Fibroblast of lung (primary cell): ENCODE data around the gene ATP5F1E. TPM values are rescaled to one million over a fixed set of nuclear protein-coding genes. Genes with fewer than 3 reads are reported as not detected.

Experiments used
- DNase-seq, 2 donors: peaks; one replicate each; pipeline versions ENCODE4 v3.0.0 to v3.0.0-alpha.2; 2010; ENCODE audit warnings: low read depth in 2 of 2
- H2AFZ ChIP-seq: 2 replicates; pipeline ENCODE4 v1.5.1; 2012; ENCODE audit warnings: low read length, control low read depth, inconsistent platforms
- H3K27ac ChIP-seq: 2 replicates; pipeline ENCODE4 v1.5.1; 2011; ENCODE audit warnings: low read length, control low read depth; ENCODE audit not compliant: insufficient read depth
- H3K27me3 ChIP-seq: 2 replicates; pipeline ENCODE4 v1.5.1; 2011; ENCODE audit warnings: mild to moderate bottlenecking, low read length; ENCODE audit not compliant: control insufficient read depth, insufficient read depth
- H3K36me3 ChIP-seq: 2 replicates; pipeline ENCODE4 v1.5.1; 2011; ENCODE audit warnings: low read length; ENCODE audit not compliant: control insufficient read depth, insufficient read depth
- H3K4me1 ChIP-seq: 2 replicates; pipeline ENCODE4 v1.5.1; 2011; ENCODE audit warnings: low read length; ENCODE audit not compliant: control insufficient read depth, insufficient read depth; ENCODE audit errors: extremely low read depth
- H3K4me2 ChIP-seq: 2 replicates; pipeline ENCODE4 v1.5.1; 2011; ENCODE audit warnings: low read length, control low read depth; ENCODE audit not compliant: insufficient read depth; ENCODE audit errors: extremely low read depth
- H3K4me3 ChIP-seq, 4 experiments: fragments of 200-600 bp in 1 of 4; sonication (generic) in 1 of 4; replicated peaks in 1 of 4; 2 replicates each; pipeline ENCODE4 v1.5.1; 2011 to 2016; ENCODE audit warnings: low read length in 4 of 4, low read depth in 3 of 4, mild to moderate bottlenecking in 3 of 4, control low read depth in 2 of 4, inconsistent platforms in 1 of 4, mixed read lengths in 1 of 4; ENCODE audit not compliant: insufficient read depth in 1 of 4; ENCODE audit errors: control extremely low read depth in 1 of 4
- H3K79me2 ChIP-seq: 2 replicates; pipeline ENCODE4 v1.5.1; 2012; ENCODE audit warnings: mild to moderate bottlenecking, low read length, inconsistent platforms; ENCODE audit not compliant: control insufficient read depth, insufficient read depth
- H3K9ac ChIP-seq: 2 replicates; pipeline ENCODE4 v1.5.1; 2011; ENCODE audit warnings: mild to moderate bottlenecking, low read length, control low read depth; ENCODE audit not compliant: insufficient read depth
- H3K9me3 ChIP-seq: 2 replicates; pipeline ENCODE4 v1.5.1; 2012; ENCODE audit warnings: low read depth, low read length; ENCODE audit not compliant: control insufficient read depth, insufficient read depth
- H4K20me1 ChIP-seq: 2 replicates; pipeline ENCODE4 v1.5.1; 2011; ENCODE audit warnings: low read length; ENCODE audit not compliant: control insufficient read depth, insufficient read depth; ENCODE audit errors: extremely low read depth
- EZH2 ChIP-seq: IDR thresholded peaks from 2 replicates; pipeline ENCODE4 v1.5.1; 2012; ENCODE audit warnings: low read length, control low read depth, mild to moderate bottlenecking; ENCODE audit errors: missing control alignments
- polyA plus RNA-seq, 2 donors: library from polyadenylated mRNA; depleted of rRNA in 1 of 2; stranded (reverse) in 1 of 2; unstranded in 1 of 2; fragments of >200 nt; gene quantifications; 2 replicates each; pipeline ENCODE4 v1.2.1, GENCODE V29; 2011 to 2012; ENCODE audit warnings: missing spikeins in 1 of 2
- total RNA-seq: library from RNA; depleted of rRNA; stranded (reverse); fragments of >200 nt; gene quantifications from 2 replicates; pipeline ENCODE4 v1.2.1, GENCODE V29; 2014
- TF ChIP-seq, protein P1 (sequence below), 2 donors: IDR thresholded peaks in 1 of 2; conservative IDR thresholded peaks in 1 of 2; 1 replicate in 1 of 2; 2 replicates in 1 of 2; pipeline ENCODE4 v1.5.1; 2011 to 2012; ENCODE audit warnings: low read length in 2 of 2, control low read depth in 1 of 2, inconsistent platforms in 1 of 2, low read depth in 1 of 2, mild to moderate bottlenecking in 1 of 2

Gene ATP5F1E
- total and polyA plus RNA-seq, 2 donors (not counting 1 experiment from before 2014, with no cell fraction given): 37.8 to 56.5 TPM

DNA sequence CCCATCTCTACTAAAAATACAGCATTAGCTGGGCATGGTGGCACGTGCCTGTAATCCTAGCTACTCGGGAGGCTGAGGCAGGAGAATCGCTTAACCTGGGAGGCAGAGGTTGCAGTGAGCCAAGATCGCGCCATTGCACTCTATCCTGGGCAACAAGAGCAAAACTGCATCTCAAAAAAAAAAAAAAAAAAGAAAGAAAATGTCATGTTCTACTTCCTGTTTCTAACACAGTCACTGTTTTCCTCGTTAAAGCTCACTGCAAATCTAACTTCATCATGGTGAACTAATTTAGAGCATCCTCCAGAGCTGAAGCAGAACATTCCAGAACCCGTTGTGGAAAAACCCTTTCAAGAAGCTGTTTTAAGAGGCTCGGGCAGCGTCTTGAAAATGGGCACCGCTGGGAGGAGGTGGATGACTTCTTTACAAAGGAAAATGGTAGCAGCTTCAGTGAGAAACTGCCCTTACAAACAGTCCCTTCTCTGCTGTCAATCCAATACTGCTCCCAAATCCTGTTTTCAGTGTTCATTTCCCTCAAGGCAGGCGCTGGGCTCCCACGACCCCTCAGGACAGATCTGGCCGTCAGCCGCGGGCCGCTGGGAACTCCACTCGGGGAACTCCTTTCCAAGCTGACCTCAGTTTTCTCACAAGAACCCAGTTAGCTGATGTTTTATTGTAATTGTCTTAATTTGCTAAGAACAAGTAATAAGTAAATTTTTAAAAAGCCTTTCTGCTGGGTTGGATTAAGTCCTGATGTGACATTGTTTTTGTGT lies 37.6 kb downstream of the ATP5F1E start:
- H3K36me3 ChIP-seq: peaks cover 29% of the 10 kb centered on the region
- TF ChIP-seq, protein P1, sequence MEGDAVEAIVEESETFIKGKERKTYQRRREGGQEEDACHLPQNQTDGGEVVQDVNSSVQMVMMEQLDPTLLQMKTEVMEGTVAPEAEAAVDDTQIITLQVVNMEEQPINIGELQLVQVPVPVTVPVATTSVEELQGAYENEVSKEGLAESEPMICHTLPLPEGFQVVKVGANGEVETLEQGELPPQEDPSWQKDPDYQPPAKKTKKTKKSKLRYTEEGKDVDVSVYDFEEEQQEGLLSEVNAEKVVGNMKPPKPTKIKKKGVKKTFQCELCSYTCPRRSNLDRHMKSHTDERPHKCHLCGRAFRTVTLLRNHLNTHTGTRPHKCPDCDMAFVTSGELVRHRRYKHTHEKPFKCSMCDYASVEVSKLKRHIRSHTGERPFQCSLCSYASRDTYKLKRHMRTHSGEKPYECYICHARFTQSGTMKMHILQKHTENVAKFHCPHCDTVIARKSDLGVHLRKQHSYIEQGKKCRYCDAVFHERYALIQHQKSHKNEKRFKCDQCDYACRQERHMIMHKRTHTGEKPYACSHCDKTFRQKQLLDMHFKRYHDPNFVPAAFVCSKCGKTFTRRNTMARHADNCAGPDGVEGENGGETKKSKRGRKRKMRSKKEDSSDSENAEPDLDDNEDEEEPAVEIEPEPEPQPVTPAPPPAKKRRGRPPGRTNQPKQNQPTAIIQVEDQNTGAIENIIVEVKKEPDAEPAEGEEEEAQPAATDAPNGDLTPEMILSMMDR (conservative IDR thresholded peaks at IDR 0.05 in 1 of 2, IDR thresholded peaks at IDR 0.05 in 1 of 2; ENCODE audit: low read depth in 1 of 2, low read length in 2 of 2): no peak
- no peak for TF ChIP-seq EZH2
- H3K9me3 ChIP-seq: no peaks in the 10 kb centered on the region
- no peak overlapping the region for H3K9ac ChIP-seq
- H4K20me1 ChIP-seq: no peaks in the 10 kb centered on the region
- H3K4me3 ChIP-seq: no peak overlapping the region
- DNase-seq: no peak
- no peaks in the 10 kb centered on the region for H3K79me2 ChIP-seq
- no peak overlapping the region for H3K27ac ChIP-seq
- H3K4me2 ChIP-seq: no peak overlapping the region
- H3K27me3 ChIP-seq: no peaks in the 10 kb centered on the region
- H3K4me1 ChIP-seq: peaks cover 2% of the 10 kb centered on the region
- no peak overlapping the region for H2AFZ ChIP-seq

GRCh38 chr20:58993332-58994248 lies 38.5 kb downstream of the ATP5F1E start:
- no peak overlapping the region for H3K9ac ChIP-seq
- H3K36me3 ChIP-seq: peaks cover 31% of the 10 kb centered on the region
- no peak overlapping the region for H3K4me2 ChIP-seq
- H3K4me3 ChIP-seq: no peak overlapping the region
- DNase-seq: no peak
- TF ChIP-seq, protein P1 (conservative IDR thresholded peaks at IDR 0.05 in 1 of 2, IDR thresholded peaks at IDR 0.05 in 1 of 2; ENCODE audit: low read depth in 1 of 2, low read length in 2 of 2): no peak
- TF ChIP-seq EZH2: no peak
- peaks cover 2% of the 10 kb centered on the region for H3K4me1 ChIP-seq
- no peaks in the 10 kb centered on the region for H3K27me3 ChIP-seq
- no peak overlapping the region for H3K27ac ChIP-seq
- no peaks in the 10 kb centered on the region for H3K79me2 ChIP-seq
- no peaks in the 10 kb centered on the region for H4K20me1 ChIP-seq
- H2AFZ ChIP-seq: no peak overlapping the region
- no peaks in the 10 kb centered on the region for H3K9me3 ChIP-seq

GRCh38 chr20:58992911-58993310 lies 39.2 kb downstream of the ATP5F1E start:
- DNase-seq: no peak
- Histone ChIP-seq H3K9ac (no peak overlapping the region), H3K27me3 (no peaks in the 10 kb centered on the region), H3K36me3 (peaks cover 31% of the 10 kb centered on the region), H3K4me1 (peaks cover 2% of the 10 kb centered on the region), H3K79me2 (no peaks in the 10 kb centered on the region), H3K4me3 (no peak overlapping the region), H4K20me1 (no peaks in the 10 kb centered on the region), H3K27ac (no peak overlapping the region), H3K9me3 (no peaks in the 10 kb centered on the region), H3K4me2 (no peak overlapping the region), H2AFZ (no peak overlapping the region)
- no peak for TF ChIP-seq EZH2
- TF ChIP-seq, protein P1 (conservative IDR thresholded peaks at IDR 0.05 in 1 of 2, IDR thresholded peaks at IDR 0.05 in 1 of 2; ENCODE audit: low read depth in 1 of 2, low read length in 2 of 2): no peak
